GM12892 (cell line): Measurements from ENCODE around the gene WNT5A.

Experiments
- POLR2A ChIP-seq: IDR thresholded peaks from 2 replicates; pipeline ENCODE4 v1.6.1; 2011; ENCODE audit warnings: low read depth, low read length, control low read depth
- POLR2AphosphoS5 ChIP-seq: IDR thresholded peaks from 2 replicates; pipeline ENCODE4 v1.6.1; 2011; ENCODE audit warnings: low read depth, low read length, control low read depth
- TAF1 ChIP-seq: IDR thresholded peaks from 2 replicates; pipeline ENCODE4 v1.6.1; 2011; ENCODE audit warnings: low read depth, mild to moderate bottlenecking, control low read depth, low read length, borderline replicate concordance

- TF ChIP-seq POLR2A: no peak
- TF ChIP-seq TAF1: no peak
- no peak for TF ChIP-seq POLR2AphosphoS5
Observed at GRCh38 chr3:55474213-55474632, 12.9 kb downstream of the WNT5A start.
